Measurements from ENCODE around the gene AOPEP.

The AOPEP gene

DNA sequence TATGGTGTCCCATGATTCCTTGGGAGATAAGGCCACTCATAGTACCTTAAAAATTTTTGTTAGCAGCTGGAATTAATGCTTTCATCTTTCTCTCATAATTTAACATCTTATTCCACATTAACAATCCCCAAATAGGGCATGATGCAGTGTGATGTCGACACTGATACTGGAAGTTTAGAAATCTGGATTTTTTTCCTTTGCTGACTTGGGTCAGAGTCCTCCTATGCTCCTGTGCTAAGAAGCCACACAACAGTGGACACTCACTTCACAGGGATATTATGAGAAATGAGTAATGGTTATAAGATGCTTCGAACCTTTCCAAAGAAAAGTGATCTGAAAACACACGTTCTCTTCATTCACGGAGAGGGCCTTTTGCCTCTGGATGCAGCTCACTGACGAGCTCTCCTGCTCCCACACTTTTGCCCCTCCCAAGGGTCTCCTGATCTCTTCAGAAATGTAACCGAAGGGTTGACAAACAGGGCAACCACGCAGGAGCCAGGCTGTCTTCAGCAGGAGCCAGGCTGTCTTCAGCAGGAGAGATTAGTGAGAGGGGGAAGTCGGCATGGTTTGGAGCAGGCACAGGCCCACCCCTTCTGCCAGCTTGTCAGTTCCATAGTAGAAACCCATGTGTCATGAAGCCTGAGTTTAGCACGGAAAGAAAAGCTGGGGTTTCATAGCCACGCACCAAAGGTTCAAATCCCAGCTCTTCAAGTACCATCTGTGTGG lies 247.8 kb downstream of the AOPEP start:
- H3K27ac ChIP-seq: no peak overlapping the region
- no peak for TF ChIP-seq ZFX (IDR thresholded peaks at IDR 0.05)
- no peak for TF ChIP-seq CTCF (conservative IDR thresholded peaks at IDR 0.05)

DNA sequence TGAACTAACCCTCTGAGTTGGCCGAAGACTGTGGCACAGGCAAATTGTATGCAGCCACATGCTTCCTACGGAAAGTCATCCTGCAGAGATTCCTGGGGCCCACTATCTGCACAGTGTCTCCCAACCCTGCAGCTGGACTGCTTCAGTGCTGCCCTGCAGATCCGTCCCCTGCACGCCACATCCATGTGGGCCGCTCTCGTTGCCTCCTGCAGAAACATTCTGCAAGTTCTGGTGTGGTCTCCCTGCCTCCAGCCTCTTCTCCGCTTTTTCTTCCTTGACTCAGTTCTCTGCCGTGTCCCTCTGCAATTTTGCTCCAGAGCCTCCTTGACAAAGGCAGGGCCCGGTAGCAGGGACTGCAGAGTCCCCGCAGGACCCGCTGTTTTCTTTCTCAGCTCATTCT lies 249.0 kb downstream of the AOPEP start:
- H3K27ac ChIP-seq: no peak overlapping the region

GRCh38 chr9:94976077-94976476 lies 249.6 kb downstream of the AOPEP start:
- TF ChIP-seq ZFX (IDR thresholded peaks at IDR 0.05) (no peak), CTCF (conservative IDR thresholded peaks at IDR 0.05) (no peak)

More for the DNA sequence above, 249.0 kb downstream of the AOPEP start:
- TF ChIP-seq ZFX (IDR thresholded peaks at IDR 0.05): no peak
- TF ChIP-seq CTCF (conservative IDR thresholded peaks at IDR 0.05): no peak

GRCh38 chr9:94977416-94977815 lies 250.9 kb downstream of the AOPEP start:
- TF ChIP-seq CTCF (conservative IDR thresholded peaks at IDR 0.05): no peak
- no peak for TF ChIP-seq ZFX (IDR thresholded peaks at IDR 0.05)

More at GRCh38 chr9:94976077-94976476, 249.6 kb downstream of the AOPEP start:
- H3K27ac ChIP-seq: no peak overlapping the region

GRCh38 chr9:94979904-94980507 lies 253.5 kb downstream of the AOPEP start:
- H3K27ac ChIP-seq: no peak overlapping the region
- TF ChIP-seq ZFX (IDR thresholded peaks at IDR 0.05) (no peak), CTCF (conservative IDR thresholded peaks at IDR 0.05) (no peak)

More at GRCh38 chr9:94977416-94977815, 250.9 kb downstream of the AOPEP start:
- no peak overlapping the region for H3K27ac ChIP-seq

DNA sequence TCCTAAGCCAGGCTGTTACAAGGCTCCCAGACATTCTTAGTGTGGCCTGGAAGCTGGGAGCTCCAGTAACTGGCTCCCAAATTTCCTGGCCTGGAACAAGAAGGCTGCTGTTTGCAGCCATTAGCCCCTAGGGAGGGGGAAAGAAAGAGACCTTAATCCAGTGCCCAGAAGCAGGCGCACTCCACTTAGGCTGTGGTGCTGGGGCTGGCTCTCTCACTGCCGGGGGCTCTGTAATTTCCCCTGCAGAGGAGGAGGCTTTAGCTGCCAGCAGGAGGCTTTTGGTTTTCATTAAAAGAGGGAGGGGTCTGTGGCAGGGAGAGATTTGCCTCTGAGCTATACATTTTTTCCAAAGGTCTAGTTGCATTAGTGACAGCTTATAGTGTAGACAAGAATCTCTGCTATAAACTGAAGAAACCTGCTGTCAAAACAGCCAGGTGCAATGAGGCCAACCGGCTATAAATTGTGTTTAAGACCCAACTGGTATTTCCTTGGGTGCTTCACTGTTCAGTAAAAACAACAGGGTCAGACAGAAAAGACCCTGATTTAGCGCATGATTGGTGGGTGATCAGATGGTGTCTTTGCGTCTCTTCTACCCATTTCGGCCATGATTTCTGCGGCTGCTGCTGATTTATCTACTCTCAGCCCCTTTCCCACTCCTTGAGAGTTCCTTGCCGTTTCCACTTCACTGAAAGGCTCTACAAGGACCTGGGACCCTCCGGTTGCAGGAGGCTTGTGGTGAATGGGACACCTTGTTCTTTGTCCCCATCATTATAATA lies 254.6 kb downstream of the AOPEP start:
- H3K27ac ChIP-seq: no peak overlapping the region
- TF ChIP-seq CTCF (conservative IDR thresholded peaks at IDR 0.05): no peak
- TF ChIP-seq ZFX (IDR thresholded peaks at IDR 0.05): no peak

- no peak for TF ChIP-seq CTCF (conservative IDR thresholded peaks at IDR 0.05)
- no peak for TF ChIP-seq ZFX (IDR thresholded peaks at IDR 0.05)
Measured at GRCh38 chr9:94981723-94982090, 255.2 kb downstream of the AOPEP start.

More at GRCh38 chr9:94981723-94982090, 255.2 kb downstream of the AOPEP start:
- H3K27ac ChIP-seq: no peak overlapping the region
